Posterior cingulate gyrus (tissue), 11 donors: ENCODE measurements around the gene THSD4.
"Not testable (repeated sequence)": the region's sequence is repeated elsewhere in the genome, so short reads cannot be mapped to it uniquely, and the experiment has no call there.

ENCODE experiments used
- DNase-seq, 10 donors: peaks; one replicate each; pipeline versions ENCODE4 v3.0.0 to v3.0.0-alpha.2; 2020 to 2021; ENCODE audit warnings: mixed read lengths in 3 of 10
- intact Hi-C: fragments of 100-400 bp; cut with DNase I; formaldehyde crosslinking; loops from one replicate; pipeline ENCODE4 v1.15.1; 2023

THSD4 gene

DNA sequence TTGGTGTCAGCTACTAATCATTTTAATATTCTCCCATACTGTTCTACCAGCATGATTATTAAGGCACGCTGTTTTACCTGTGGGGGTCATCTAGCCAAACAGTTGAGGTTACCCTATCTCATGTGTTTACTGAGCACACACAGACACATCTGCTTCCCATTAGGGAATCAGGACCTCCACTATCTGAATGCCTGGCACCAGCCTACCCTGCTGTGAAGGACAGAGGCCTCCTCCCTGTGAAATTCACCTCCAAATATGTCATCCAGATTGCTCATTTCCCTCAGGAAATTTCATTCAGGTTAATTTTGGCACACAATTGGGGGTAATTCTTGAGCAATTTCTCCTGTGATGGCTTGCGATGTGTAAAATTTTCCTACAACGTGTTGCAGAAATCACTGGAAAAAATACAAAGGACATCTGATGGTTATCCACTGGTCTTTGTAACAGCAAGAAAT is 539.5 kb downstream of the THSD4 start:
- intact Hi-C loops = no loop called here
- no peak for DNase-seq

DNA sequence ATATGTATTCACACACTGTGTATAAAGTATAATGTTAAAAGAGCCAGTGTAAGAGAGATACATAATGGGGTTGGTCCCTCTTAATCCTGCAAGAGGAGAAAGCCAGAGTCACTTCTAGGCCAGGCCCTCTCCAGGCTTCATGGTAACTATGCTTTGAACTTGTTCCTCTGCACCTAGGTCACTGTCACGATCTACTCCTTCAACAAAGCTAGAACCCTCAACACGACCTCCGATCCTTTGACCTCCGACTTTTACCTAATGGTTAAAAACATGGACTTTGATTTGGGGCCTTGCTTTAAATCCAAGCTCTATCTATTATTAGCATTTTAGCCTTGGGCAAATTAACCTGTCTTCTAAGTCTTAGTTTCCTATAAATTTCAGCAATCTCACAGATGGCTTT is 541.2 kb downstream of the THSD4 start:
- intact Hi-C loops = no loop called here
- no peak for DNase-seq

DNA sequence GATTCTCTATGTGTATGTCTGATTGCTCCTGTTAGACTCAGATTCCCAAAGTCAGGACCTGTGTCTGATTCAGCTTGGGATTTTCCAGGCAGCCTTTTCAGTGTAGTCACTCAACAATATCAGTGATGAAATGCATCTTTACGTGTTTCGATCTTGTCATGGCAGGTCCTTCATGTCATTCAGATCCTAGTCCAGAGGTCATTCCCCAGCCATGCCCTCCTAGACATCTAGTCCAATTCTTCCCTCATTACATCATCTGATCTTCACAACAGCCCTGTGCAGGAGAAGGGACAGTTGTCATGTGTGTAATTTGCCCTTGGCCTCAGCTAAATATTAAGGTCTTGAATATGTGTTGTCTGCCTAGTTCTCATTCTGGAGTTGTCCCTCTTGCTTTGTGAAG is 541.9 kb downstream of the THSD4 start:
- intact Hi-C loops = no loop called here
- DNase-seq = no peak

DNA sequence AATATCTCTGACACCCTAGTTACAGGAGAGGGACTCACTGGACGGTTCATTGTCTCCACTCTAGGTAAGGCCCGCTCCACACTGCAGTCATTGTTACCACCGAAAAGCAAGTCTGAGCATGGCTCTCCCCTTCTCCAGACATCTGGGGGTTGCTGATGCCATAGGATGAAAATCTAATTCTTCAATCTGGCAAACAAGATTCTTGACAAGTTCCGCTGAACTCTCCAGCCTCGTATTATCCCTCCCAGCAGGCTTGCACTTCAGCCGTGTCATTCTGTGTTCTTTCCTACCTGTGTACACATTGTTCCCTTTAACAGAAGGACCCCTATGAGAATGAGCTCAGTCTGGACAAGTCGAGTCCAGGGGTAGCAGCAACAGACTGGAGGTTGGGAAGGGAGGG is 542.8 kb downstream of the THSD4 start:
- no peak for DNase-seq
- intact Hi-C loops = no loop called here

DNA sequence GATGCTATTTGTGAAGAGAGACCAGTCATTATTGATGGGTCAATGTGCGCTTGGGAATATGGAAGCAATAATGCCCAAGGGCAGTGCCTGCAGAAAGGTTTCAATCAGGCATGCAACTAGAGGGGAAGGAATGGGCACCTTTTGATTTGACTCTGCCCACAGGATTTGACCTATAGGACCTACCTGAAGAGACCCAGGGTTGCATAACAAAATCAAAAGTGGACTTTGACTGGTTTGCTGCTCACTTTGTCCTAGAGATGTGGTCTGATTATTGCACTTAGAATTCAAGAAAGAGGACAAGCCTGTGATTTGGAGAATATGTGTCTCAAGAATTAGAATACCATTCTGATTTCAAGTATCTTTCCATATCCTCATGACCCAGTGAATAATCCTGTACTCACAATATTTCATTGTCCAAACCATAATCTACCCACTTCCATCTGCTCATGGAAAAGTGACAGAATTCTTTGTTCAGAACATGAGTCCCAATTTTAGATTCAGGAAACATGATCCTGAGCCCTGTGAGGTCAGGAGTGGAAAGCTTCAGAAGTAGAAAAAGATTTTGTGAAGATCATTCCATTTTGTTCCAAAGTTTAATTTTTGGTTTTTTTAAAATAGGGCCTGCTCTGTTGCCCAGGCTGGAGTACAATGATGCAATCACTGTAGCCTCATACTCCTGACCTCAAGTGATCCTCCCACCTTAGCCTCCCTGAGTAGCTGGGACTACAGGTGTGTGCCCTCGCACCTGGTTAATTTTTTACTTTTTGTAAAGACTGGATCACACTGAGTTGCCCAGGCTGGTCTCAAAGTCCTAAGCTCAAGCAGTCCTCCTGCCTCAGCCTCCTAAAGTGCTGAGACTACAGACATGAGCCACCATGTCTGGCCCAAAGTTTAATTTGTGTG is 543.8 kb downstream of the THSD4 start:
- DNase-seq = no peak
- intact Hi-C loops = no loop called here

DNA sequence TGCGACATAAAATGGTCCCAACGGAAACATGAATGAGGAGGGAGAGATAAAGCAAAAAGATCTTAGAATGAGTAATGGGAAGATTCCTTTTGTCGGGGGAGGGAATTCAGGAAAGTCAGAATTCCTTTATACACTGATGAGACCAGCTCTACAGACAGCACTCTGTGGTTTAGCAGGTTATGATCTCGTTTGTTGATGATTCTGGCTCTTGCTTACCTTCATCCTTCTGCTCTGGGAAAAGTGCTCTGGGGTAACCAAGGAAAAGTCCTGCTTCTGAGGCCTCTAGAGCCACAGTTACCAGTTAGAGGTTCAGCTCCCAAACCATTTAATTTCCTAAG is 544.4 kb downstream of the THSD4 start:
- intact Hi-C loops = no loop called here
- no peak for DNase-seq

DNA sequence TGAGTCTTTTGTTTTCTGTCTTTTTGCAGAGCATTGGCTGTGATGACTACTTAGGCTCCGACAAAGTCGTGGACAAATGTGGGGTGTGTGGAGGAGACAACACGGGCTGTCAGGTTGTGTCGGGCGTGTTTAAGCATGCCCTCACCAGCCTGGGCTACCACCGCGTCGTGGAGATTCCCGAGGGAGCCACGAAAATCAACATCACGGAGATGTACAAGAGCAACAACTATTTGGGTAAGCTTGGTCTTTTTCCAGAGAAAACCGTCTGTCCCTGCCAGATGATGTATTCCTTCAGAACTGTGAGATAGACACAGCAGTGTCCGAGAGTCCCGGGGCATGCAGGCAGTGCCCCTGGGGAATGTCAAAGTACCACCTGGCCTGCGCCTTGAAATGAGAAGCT is 545.2 kb downstream of the THSD4 start:
- peak in 1 of 10 donors; percentile 19 for DNase-seq
- intact Hi-C loops = no loop called here

DNA sequence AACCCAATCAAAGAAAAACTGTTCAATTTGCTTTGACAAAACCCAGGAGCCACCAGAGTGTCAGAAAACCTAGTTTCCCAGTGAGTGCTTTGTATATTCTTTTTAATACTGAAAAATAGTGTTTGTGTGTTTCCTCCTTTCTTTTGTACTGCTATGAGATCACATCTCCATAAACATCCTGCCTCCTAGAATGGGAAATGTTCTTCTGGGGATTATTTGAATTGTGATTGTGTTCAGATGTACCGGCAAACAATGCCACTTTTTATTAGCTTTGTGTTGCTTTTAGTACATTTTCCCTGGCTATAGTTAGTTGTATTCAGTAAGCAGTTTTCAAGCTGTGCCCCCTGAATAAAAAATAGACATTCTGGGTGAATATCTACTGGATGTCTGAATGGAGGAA is 547.0 kb downstream of the THSD4 start:
- DNase-seq = no peak
- intact Hi-C loops = no loop called here

DNA sequence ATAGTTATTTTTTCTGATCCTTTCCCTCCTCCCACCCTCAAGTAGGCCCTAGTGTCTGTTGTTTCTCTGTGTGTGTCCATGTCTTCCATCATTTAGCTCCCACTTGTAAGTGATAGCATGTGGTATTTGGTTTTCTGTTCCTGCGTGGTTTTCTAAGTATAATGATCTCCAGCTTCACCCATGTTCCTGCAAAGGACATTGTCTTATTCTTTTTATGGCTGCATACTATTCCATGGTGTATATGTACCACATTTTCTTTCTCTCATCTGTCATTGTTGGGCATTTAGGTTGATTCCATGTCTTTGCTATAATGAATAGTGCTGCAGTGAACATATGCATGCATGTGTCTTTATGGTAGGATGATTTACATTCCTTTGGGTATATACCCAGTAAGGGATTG is 549.4 kb downstream of the THSD4 start:
- intact Hi-C loops = no loop called here
- DNase-seq = no peak

DNA sequence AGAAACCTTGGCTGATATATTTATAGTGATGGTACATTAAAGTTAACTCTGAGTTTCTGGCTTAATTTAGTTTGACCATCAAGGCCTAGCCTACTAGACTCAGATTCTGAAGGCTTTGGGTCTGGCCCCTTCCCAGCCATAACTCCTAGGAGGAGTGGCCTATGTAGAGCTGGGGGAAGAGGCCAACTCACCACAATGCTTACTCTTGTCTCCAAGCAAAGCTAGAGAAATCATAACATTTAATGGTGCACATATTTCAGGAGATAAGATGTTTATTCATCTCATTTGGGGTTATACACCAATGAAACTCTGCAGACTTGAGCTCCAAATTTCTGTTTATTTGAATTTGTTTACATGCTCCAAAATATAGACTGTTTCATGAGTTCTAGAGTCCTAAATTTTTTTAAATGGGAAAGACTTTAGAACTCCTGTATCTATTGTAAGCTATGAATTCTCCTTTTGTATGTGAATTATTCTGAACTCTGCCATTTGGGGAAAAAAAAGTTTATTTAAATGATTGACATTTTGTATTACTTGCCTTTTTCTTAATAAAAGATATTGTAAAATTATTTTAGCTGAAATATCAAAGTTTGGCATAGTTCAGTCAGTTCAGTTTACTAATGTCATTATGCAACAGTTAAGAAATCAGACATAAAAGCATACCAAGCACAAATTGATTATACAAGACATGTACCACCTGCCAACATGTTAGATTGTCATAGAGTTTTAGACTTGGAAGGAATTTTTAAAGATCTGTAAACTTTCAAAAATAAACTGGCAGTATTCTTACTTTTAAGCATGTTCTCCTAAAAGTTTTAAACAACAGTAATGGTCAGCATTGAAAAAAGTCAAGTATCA is 551.7 kb downstream of the THSD4 start:
- intact Hi-C loops = no loop called here
- DNase-seq = no peak

DNA sequence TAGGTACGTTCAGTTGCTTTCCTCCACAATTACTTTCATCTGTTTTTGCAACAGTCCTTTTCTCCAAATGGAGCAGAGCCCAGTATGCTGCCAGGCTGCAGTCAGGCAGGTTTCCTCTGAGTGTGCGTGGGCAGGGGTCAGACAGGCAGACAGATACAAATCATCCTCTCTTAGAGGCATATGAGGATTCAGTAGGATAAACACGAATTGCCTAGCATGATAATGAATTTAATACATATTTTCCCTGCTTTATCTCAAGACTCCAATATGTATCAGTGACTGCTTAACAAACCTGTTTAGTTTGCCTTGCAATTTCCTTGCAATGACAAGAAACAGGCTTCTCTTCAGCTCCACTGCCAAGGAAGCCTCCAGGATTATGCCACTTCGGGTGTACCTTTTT is 554.4 kb downstream of the THSD4 start:
- peak in 1 of 10 donors; percentile 24 for DNase-seq
- intact Hi-C loops = no loop called here

DNA sequence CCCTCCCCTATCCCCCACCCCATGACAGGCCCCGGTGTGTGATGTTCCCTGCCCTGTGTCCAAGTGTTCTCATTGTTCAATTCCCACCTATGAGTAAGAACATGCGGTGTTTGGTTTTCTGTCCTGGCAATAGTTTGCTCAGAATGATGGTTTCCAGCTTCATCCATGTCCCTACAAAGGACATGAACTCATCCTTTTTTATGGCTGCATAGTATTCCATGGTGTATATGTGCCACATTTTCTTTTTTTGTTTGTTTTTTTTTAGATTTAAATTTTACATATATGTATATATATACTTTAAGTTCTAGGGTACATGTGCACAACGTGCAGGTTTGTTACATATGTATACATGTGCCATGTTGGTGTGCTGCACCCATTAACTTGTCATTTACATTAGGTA is 555.0 kb downstream of the THSD4 start:
- DNase-seq, intact Hi-C loops: not testable (repeated sequence)

DNA sequence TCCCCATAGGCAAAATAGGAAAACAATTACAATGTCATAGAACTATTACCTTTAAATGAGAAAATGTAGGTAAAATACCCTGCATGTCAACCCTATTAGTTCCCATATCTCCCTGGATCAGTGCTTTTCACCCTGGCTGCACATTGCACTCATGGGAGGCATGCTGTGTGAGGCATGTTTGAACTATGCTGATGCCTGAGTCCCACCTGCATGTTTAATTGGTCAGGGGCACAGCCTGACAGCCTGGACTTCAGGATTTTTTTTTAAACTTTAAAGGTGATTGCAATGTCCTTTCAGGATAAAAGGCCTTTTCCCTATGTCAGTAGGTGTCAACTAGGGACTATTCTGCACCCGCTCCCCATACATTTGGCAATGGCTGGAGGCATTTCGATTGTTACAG is 559.1 kb downstream of the THSD4 start:
- intact Hi-C loops = no loop called here
- no peak for DNase-seq

DNA sequence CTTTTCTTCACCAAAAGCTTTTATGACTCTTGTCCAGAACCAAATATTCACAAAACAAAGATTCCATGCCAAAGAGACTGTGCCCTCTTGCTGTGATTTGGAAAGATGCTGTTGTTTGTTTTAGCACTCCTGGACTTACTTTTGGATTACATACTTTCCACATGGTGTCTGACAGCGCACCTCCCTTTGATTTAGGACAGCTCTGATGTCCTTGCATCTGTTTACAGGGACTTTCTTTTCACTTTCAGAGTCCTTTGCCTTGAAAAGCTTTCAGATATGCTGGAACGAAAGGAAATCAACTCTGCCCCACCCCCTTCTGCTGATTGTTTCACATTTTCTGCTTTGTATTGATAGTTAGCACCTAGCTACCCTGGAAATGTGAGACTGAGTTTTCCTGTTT is 562.1 kb downstream of the THSD4 start:
- intact Hi-C loops = no loop called here
- DNase-seq = no peak

DNA sequence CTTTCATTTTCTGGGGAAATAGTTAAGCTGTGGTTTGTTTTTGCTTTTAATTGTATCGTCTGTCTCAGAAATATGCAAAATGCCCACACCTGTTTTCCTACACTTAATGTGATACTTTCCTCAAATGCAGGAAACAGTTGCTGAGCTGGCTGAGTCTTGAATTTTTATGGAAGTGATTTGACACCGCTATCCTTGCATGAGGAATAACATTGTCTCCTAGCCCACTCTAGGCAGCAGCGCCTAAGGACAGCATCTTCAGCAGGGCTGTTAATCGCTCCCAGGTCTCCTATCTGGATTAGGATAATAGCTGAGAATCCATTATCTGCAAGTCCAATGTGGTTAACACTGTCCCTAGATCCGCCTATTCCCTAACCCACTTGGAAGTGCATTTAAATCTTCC is 562.5 kb downstream of the THSD4 start:
- intact Hi-C loops = no loop called here
- no peak for DNase-seq

DNA sequence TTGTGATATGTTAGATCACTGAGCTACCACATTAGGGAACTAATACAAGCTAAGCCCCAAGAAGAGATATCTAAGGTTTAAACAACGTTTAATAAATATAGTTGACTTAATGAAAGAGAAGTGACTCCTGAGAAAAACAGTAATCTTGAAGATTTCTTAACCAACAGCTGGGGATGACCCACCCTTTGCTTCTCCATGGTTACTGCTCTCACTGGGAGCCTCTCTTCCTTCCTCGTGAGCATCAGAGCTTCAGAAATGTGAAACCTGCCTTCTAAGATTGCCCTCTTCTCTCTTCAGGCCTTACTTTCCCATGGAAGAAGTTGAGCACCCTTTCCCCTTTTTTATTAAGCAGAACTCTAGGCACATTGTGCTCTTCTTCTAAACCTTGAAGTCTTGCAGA is 562.9 kb downstream of the THSD4 start:
- intact Hi-C loops = no loop called here
- no peak for DNase-seq

DNA sequence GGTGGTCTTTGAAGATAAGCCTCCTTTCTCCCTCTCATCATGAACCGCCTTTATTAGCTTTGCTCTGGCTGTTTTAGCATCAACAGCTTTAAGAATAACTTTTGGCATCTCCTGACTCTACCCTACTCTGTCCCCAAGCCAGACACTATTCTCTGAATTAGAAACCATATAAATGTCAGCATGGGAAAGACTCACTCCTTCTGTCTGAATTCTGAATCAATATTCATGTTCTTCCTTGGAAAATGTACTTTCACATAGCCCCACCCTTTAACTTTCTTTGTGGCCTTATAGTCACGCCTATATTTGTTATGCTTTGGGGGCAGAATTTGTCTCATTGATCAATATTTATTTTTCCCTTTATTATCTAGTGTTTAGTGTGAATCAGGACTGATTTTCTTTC is 563.3 kb downstream of the THSD4 start:
- intact Hi-C loops = no loop called here

DNA sequence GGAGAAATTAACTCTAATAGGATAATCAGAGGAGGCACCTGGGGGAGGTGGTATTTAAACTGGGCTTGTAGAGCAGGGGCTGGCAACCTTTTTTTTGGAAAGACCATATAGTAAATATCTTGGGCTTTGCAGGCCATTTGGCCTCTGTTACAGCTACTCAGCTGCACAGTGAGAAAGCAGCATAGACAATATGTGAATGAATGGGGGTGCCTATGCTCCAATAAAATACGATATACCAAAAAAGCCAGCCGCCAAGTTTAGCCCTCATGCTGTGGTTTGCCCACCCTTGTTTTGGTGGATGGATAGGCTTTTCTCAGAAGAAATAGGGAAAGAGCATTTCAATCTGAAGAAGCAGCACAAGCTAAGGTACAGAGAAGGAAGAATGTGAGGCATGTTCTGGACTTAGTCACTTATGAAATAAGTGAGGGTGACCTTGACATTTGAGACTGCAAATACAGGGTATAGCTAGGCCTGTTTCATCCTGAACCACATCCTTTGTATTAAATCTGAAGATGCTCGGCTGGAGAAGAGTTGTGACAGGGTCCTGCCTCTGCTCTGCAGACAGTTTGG is 564.0 kb downstream of the THSD4 start:
- DNase-seq = no peak
- intact Hi-C loops = no loop called here

More for the DNA sequence above, 563.3 kb downstream of the THSD4 start:
- no peak for DNase-seq

DNA sequence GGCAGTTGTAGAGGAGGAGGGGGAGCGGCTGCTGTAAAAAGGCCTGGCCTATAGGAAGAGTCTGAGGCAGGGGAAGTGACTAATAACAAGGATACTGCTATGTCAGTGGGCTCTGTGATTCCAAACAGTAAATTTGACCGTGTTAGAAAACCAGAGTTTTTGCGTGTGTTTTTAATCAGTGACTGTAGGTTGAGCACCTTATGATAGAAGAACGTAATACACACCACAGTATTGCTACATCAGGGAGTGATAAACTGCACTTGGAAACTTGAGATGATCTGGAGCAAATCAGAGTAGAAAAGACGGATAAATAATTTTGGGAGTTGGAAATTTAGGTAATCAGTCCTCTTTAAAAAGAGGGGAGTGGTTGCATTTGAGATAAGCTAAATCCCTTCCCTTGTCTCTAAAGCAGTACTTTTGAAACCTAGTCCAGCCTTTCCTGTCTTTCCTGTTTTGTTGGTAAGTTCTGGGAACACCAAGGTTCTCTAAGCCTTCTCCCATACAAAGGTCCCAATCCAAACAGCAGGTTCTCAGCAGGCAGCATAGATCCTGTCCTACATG is 564.6 kb downstream of the THSD4 start:
- no peak for DNase-seq
- intact Hi-C loops = no loop called here

DNA sequence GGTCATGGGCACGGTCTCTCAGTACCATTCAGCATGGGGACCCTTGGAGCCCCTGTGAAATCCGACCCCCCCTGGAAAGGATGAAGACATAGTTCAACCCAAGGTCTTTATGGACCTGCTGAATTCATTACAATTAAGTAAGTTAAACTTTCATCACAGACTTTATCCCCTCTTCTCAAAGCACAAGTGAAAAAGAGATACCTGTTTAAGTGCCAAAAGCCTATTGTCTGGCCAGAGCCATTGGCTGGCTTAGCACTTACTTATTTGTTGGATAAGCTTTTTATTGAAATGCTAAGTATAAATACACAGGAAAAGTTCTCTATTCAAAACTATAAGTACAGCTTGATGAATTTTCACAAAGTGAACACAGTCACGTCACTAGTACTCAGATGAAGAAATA is 566.7 kb downstream of the THSD4 start:
- intact Hi-C loops = no loop called here
- no peak for DNase-seq
